Bladder microvascular endothelial cell (primary cell): ENCODE results near the gene IP6K3. TPM values are rescaled to one million over a fixed set of nuclear protein-coding genes. Genes with fewer than 3 reads are reported as not detected.

Experiments used
- total RNA-seq: library from RNA; depleted of rRNA; stranded (reverse); fragments of >200 nt; gene quantifications from 2 replicates; pipeline ENCODE4 v1.2.3, GENCODE V29; 2014

Gene IP6K3
- not detected in 2 replicates for total RNA-seq

GRCh38 chr6:33746651-33747100, at the start of gene IP6K3:
Gene IP6K3 (minus strand): TSS chr6:33746905. CDS start chr6:33735476, 11,429 bp downstream.

DNA sequence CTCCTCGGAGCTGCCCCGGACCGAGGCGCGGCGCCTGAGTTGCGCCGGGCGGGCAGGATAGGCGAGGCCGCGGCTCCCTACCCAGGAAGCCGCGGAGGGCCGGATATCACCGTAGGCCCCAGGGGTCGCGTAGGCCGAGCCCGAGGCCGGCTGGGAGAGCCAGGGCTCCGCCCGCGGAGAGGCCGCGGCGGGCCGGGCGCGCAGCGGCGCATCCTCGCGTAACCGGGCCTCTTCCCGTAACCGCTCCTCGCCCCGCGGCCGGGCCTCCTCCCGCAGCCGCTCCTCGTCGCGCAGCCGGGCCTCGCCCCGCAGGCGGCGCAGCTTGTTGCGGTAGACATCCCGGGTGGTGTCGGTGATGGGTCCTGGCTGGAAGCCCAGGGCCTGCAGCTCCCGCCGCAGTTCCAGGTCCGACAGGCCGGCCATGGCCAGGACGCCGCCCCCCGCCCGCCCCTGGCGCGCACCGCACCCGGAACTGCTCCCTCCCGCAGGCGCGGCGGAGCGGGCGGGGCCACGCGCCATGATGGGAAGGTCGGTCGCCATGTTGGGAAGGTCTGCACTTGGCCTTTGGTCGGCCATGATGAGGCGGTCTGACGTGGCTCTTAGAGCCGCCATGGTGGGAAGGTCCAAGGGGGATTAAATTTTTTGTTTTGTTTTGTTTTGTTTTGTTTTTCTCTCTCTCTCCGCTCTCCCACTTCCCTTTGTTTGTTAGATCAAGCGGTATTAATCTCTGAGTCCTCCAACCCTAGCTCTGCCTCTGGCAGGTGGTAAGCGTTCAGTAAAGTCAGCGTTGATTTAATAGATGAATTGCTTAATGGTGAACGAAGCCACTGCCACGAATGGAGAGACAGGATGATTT, 42.2 kb upstream of the IP6K3 start, which contains the start of gene LEMD2:
TSS of gene LEMD2 (minus strand) at position 437 of the 856 bp plus-strand sequence. CDS start at position 423, 14 bp downstream.

GRCh38 chr6:33711140-33712129, 35.3 kb downstream of the IP6K3 start, which contains the start of gene UQCC2:
Gene UQCC2 (minus strand): TSS chr6:33711700. CDS start chr6:33711686, 14 bp downstream.

Other genes with a start within 250 kb of the IP6K3 start
- gene BAK1, start 166.6 kb downstream of the IP6K3 start, total RNA-seq = 16.5 and 21.7 TPM in 2 replicates
- 29.8 and 32.3 TPM in 2 replicates for gene ITPR3, start 125.6 kb downstream of the IP6K3 start, total RNA-seq
- 18.3 and 21.4 TPM in 2 replicates for gene UQCC2, start 35.2 kb downstream of the IP6K3 start, total RNA-seq
- 41.3 and 57.0 TPM in 2 replicates for gene LEMD2, start 42.2 kb upstream of the IP6K3 start, total RNA-seq
- gene MLN, start 57.1 kb upstream of the IP6K3 start, total RNA-seq = not detected in 2 replicates